Kidney (tissue), 14 donors: ENCODE results near the gene H1-8. TPM values are rescaled to one million over a fixed set of nuclear protein-coding genes. Genes with fewer than 3 reads are reported as not detected.

Source experiments
- DNase-seq, 5 donors: peaks; one replicate each; pipeline ENCODE4 v3.0.0-alpha.2; 2013 to 2020
- FAIRE-seq: peaks from 2 replicates; lab custom pipeline; 2012; peaks lifted over from hg19 to GRCh38; lab: Jason Lieb, UNC
- H3K27ac ChIP-seq, 2 donors: one replicate each; pipeline ENCODE4 v1.7.0; 2013; ENCODE audit warnings: low read depth in 2 of 2, low read length in 2 of 2, inconsistent platforms in 1 of 2
- H3K27me3 ChIP-seq: one replicate; pipeline ENCODE4 v1.7.1; 2013; ENCODE audit warnings: low read length, inconsistent platforms; ENCODE audit not compliant: control insufficient read depth, insufficient read depth
- H3K36me3 ChIP-seq, 3 donors: one replicate each; pipeline versions ENCODE4 v1.7.0 to v1.7.1; 2013; ENCODE audit warnings: low read length in 3 of 3, control low read depth in 1 of 3, inconsistent platforms in 1 of 3; ENCODE audit not compliant: insufficient read depth in 3 of 3, control insufficient read depth in 2 of 3
- H3K4me1 ChIP-seq, 3 donors: one replicate each; pipeline versions ENCODE4 v1.7.0 to v1.7.1; 2013; ENCODE audit warnings: low read length in 3 of 3, inconsistent platforms in 1 of 3, low read depth in 1 of 3; ENCODE audit not compliant: control insufficient read depth in 2 of 3, insufficient read depth in 2 of 3
- H3K4me3 ChIP-seq, 3 donors: one replicate each; pipeline versions ENCODE4 v1.7.0 to v1.8.1; 2013; ENCODE audit warnings: low read length in 3 of 3, control low read depth in 1 of 3, inconsistent platforms in 1 of 3
- H3K9ac ChIP-seq, 3 donors: one replicate each; pipeline versions ENCODE4 v1.7.0 to v1.7.1; 2013; ENCODE audit warnings: low read length in 3 of 3, control low read depth in 1 of 3, inconsistent platforms in 1 of 3
- H3K9me3 ChIP-seq, 3 donors: one replicate each; pipeline versions ENCODE4 v1.7.0 to v1.7.1; 2013; ENCODE audit warnings: low read length in 3 of 3, control low read depth in 1 of 3, inconsistent platforms in 1 of 3; ENCODE audit not compliant: control insufficient read depth in 2 of 3, insufficient read depth in 1 of 3
- intact Hi-C: fragments of 100-400 bp; cut with DNase I; formaldehyde crosslinking; loops from one replicate; pipeline ENCODE4 v1.11.1; 2022
- polyA plus RNA-seq: library from polyadenylated mRNA; stranded (reverse); fragments of 350-450 nt; fragmentation: Illumina TruSeq; extraction: RNeasy Lipid Tissue Mini Kit (QIAGEN cat#74804); gene quantifications from one replicate; pipeline ENCODE4 v1.2.3, GENCODE V29; 2014; ENCODE audit warnings: low read depth, low replicate concordance; ENCODE audit not compliant: insufficient read depth
- total RNA-seq: library from RNA; stranded (reverse); fragmentation: NEBNext Ultra II Directional; extraction: Animal tissue kit (Norgen Biotek cat#: 25700); gene quantifications from one replicate; pipeline ENCODE4 v1.2.1, GENCODE V29; 2021
- TF ChIP-seq, protein P1 (sequence below): IDR thresholded peaks from 3 replicates; pipeline ENCODE4 v1.5.1; 2012; ENCODE audit warnings: mild to moderate bottlenecking, moderate library complexity, borderline replicate concordance; ENCODE audit not compliant: insufficient read depth; ENCODE audit errors: extremely low read depth
- donor health status: control.
- donor health status: control.
- donor health status: control.
- donor health status: control.
- donor health status: control.
- donor health status: DM: yes; HTN: yes; CAD: no.
- donor health status: Normal renal cell carcinoma (clear cell type).

Gene H1-8
- total and polyA plus RNA-seq, 2 donors from 2014 or later, result not detected

- no peaks in the 10 kb centered on the region for H3K27me3 ChIP-seq
- H3K9me3 ChIP-seq, result no peaks in the 10 kb centered on the region
- no peak overlapping the region for H3K9ac ChIP-seq
- H3K4me3 ChIP-seq, result no peak overlapping the region
- no peak for FAIRE-seq
- TF ChIP-seq, protein P1, sequence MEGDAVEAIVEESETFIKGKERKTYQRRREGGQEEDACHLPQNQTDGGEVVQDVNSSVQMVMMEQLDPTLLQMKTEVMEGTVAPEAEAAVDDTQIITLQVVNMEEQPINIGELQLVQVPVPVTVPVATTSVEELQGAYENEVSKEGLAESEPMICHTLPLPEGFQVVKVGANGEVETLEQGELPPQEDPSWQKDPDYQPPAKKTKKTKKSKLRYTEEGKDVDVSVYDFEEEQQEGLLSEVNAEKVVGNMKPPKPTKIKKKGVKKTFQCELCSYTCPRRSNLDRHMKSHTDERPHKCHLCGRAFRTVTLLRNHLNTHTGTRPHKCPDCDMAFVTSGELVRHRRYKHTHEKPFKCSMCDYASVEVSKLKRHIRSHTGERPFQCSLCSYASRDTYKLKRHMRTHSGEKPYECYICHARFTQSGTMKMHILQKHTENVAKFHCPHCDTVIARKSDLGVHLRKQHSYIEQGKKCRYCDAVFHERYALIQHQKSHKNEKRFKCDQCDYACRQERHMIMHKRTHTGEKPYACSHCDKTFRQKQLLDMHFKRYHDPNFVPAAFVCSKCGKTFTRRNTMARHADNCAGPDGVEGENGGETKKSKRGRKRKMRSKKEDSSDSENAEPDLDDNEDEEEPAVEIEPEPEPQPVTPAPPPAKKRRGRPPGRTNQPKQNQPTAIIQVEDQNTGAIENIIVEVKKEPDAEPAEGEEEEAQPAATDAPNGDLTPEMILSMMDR, result no peak
- peaks cover 0 to 16% (median 15%) of the 10 kb centered on the region in 3 donors for H3K36me3 ChIP-seq
- peaks cover 0 to 3% (median 3%) of the 10 kb centered on the region in 3 donors for H3K4me1 ChIP-seq
- DNase-seq, result peak in 1 of 5 donors; percentile 59
- no peak overlapping the region for H3K27ac ChIP-seq
- intact Hi-C loops, result no loop called here
These were observed 40.1 kb upstream of the H1-8 start for GRCh38 chr3:129502641-129503408.

- Histone ChIP-seq H3K27ac (no peak overlapping the region), H3K9me3 (no peaks in the 10 kb centered on the region)
- intact Hi-C loops, result no loop called here
These were observed 39.3 kb upstream of the H1-8 start for GRCh38 chr3:129503471-129504291.

GRCh38 chr3:129504471-129505100 lies 38.4 kb upstream of the H1-8 start:
- Histone ChIP-seq H3K4me1 (peaks cover 0 to 3% (median 3%) of the 10 kb centered on the region in 3 donors), H3K27me3 (no peaks in the 10 kb centered on the region), H3K27ac (no peak overlapping the region), H3K9ac (no peak overlapping the region), H3K4me3 (no peak overlapping the region), H3K36me3 (peaks cover 0 to 20% (median 17%) of the 10 kb centered on the region in 3 donors), H3K9me3 (no peaks in the 10 kb centered on the region)
- TF ChIP-seq, protein P1, result no peak
- DNase-seq, result no peak
- FAIRE-seq, result no peak
- intact Hi-C loops, result no loop called here

More at GRCh38 chr3:129503471-129504291, 39.3 kb upstream of the H1-8 start:
- DNase-seq (peak in 1 of 5 donors; percentile 21), FAIRE-seq (no peak)
- no peak overlapping the region for H3K4me3 ChIP-seq
- H3K27me3 ChIP-seq, result no peaks in the 10 kb centered on the region
- peaks cover 0 to 20% (median 16%) of the 10 kb centered on the region in 3 donors for H3K36me3 ChIP-seq
- peaks cover 0 to 3% (median 3%) of the 10 kb centered on the region in 3 donors for H3K4me1 ChIP-seq
- H3K9ac ChIP-seq, result no peak overlapping the region
- TF ChIP-seq, protein P1, result no peak
